GM11168 (cell line): ENCODE data around the gene OGFOD3.
"Not testable (repeated sequence)": the region's sequence is repeated elsewhere in the genome, so short reads cannot be mapped to it uniquely, and the experiment has no call there.

ENCODE experiments used
- in situ Hi-C: fragments of 300-500 bp; cut with MboI; formaldehyde crosslinking; loops from one replicate; pipeline ENCODE4 v1.12.0; 2022; ENCODE audit warnings: low sequenced_read_pairs; ENCODE audit not compliant: unreplicated experiment

Gene OGFOD3

GRCh38 chr17:82390860-82391435 is 27.4 kb downstream of the OGFOD3 start:
- in situ Hi-C loops = no loop called here

- in situ Hi-C loops = no loop called here
These were observed 28.1 kb downstream of the OGFOD3 start for GRCh38 chr17:82390015-82390859.

GRCh38 chr17:82389379-82389778 is 29.0 kb downstream of the OGFOD3 start:
- in situ Hi-C loops = no loop called here

- in situ Hi-C loops = no loop called here
These were observed 29.5 kb downstream of the OGFOD3 start for GRCh38 chr17:82388922-82389283.

GRCh38 chr17:82388223-82388921 is 30.0 kb downstream of the OGFOD3 start:
- in situ Hi-C loops = no loop called here

- in situ Hi-C loops = no loop called here
These were observed 30.7 kb downstream of the OGFOD3 start for GRCh38 chr17:82387705-82388106.

GRCh38 chr17:82386881-82387704 is 31.3 kb downstream of the OGFOD3 start:
- in situ Hi-C loops = no loop called here

GRCh38 chr17:82386255-82386831 is 32.0 kb downstream of the OGFOD3 start:
- in situ Hi-C loops = no loop called here

GRCh38 chr17:82385559-82386254 is 32.7 kb downstream of the OGFOD3 start:
- in situ Hi-C loops = no loop called here

GRCh38 chr17:82384730-82385481 is 33.5 kb downstream of the OGFOD3 start:
- in situ Hi-C loops = no loop called here

- in situ Hi-C loops = no loop called here
These were observed 34.2 kb downstream of the OGFOD3 start for GRCh38 chr17:82384051-82384729.

GRCh38 chr17:82383411-82383810 is 35.0 kb downstream of the OGFOD3 start:
- in situ Hi-C loops = no loop called here

GRCh38 chr17:82382933-82383255 is 35.5 kb downstream of the OGFOD3 start:
- in situ Hi-C loops = no loop called here

- in situ Hi-C loops = not testable (repeated sequence)
These were observed 36.0 kb downstream of the OGFOD3 start for GRCh38 chr17:82382220-82382932.

GRCh38 chr17:82381703-82382009 is 36.7 kb downstream of the OGFOD3 start:
- in situ Hi-C loops = not testable (repeated sequence)

- in situ Hi-C loops = no loop called here
These were observed 37.3 kb downstream of the OGFOD3 start for GRCh38 chr17:82380860-82381702.

GRCh38 chr17:82378741-82379021 is 39.7 kb downstream of the OGFOD3 start:
- in situ Hi-C loops = no loop called here
